ENCODE measurements around the gene NUDT13. TPM values are rescaled to one million over a fixed set of nuclear protein-coding genes. Genes with fewer than 3 reads are reported as not detected.
A peak's percentile ranks its signal among the peaks of the same experiment; 100 is the strongest.
"Not testable (repeated sequence)": the region's sequence is repeated elsewhere in the genome, so short reads cannot be mapped to it uniquely, and the experiment has no call there.

The NUDT13 gene
- polyA plus RNA-seq, 1 donor: 4.8 TPM

- peaks cover 5% of the 10 kb centered on the region for H3K36me3 ChIP-seq (ENCODE audit: control insufficient read depth, insufficient read depth, low read length)
- DNase-seq: no peak
- no peaks in the 10 kb centered on the region for H3K9me3 ChIP-seq (ENCODE audit: control insufficient read depth, low read depth, low read length)
- H3K27ac ChIP-seq (ENCODE audit: low read length): no peak overlapping the region
- H3K4me1 ChIP-seq (ENCODE audit: control insufficient read depth, insufficient read depth, low read length): peaks cover 10% of the 10 kb centered on the region
- no CpG with 5 or more reads among the region's 1 CpG for WGBS (ENCODE audit: insufficient coverage, low lambda C conversion rate)
- H3K27me3 ChIP-seq (ENCODE audit: control insufficient read depth, insufficient read depth, low read length): no peaks in the 10 kb centered on the region
- no peak overlapping the region for H3K4me3 ChIP-seq (ENCODE audit: low read length)
Observed at GRCh38 chr10:73099141-73099540, 11.1 kb upstream of the NUDT13 start.

DNA sequence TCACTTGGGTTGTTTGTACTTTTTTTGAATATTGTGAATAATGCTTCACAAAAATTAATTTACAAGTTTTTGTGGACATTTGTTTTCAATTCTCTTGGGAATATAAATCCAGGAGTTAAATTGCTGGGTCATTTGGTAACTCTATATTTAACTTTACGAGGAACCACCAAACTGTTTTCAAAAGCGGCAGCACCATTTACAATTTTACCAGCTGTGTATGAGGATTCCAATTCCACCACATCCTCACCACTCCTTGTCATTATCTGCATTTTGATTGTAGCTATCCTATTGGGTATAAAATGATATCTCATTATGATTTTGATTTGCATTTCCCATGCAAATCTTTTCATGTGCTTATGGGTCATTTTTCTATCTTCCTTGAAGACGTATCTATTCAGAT, 4.0 kb upstream of the NUDT13 start:
- WGBS (ENCODE audit: insufficient coverage, low lambda C conversion rate): 100% methylated on average over 1 of the region's 3 CpGs
- Histone ChIP-seq H3K4me3 (ENCODE audit: low read length) (no peak overlapping the region), H3K4me1 (ENCODE audit: control insufficient read depth, insufficient read depth, low read length) (no peaks in the 10 kb centered on the region), H3K9me3 (ENCODE audit: control insufficient read depth, low read depth, low read length) (no peaks in the 10 kb centered on the region), H3K27me3 (ENCODE audit: control insufficient read depth, insufficient read depth, low read length) (no peaks in the 10 kb centered on the region), H3K36me3 (ENCODE audit: control insufficient read depth, insufficient read depth, low read length) (no peaks in the 10 kb centered on the region), H3K27ac (ENCODE audit: low read length) (no peak overlapping the region)
- no peak for DNase-seq

DNA sequence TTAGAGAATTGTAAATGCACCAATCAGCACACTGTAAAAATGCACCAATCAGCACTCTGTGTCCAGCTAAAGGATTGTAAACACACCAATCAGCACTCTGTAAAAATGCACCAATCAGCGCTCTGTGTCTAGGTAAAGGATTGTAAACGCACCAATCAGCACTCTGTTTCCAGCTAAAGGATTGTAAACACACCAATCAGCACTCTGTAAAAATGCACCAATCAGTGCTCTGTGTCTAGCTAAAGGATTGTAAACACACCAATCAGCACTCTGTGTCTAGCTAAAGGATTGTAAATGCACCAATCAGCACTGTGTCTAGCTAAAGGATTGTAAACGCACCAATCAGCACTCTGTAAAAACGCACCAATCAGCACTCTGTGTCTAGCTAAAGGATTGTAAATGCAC, 1.0 kb upstream of the NUDT13 start:
- H3K27ac ChIP-seq (ENCODE audit: low read length); H3K36me3 ChIP-seq (ENCODE audit: control insufficient read depth, insufficient read depth, low read length); DNase-seq; H3K4me1 ChIP-seq (ENCODE audit: control insufficient read depth, insufficient read depth, low read length); H3K9me3 ChIP-seq (ENCODE audit: control insufficient read depth, low read depth, low read length); H3K27me3 ChIP-seq (ENCODE audit: control insufficient read depth, insufficient read depth, low read length); H3K4me3 ChIP-seq (ENCODE audit: low read length): not testable (repeated sequence)
- no CpG with 5 or more reads among the region's 4 CpGs for WGBS (ENCODE audit: insufficient coverage, low lambda C conversion rate)

- WGBS (ENCODE audit: insufficient coverage, low lambda C conversion rate): no CpG with 5 or more reads among the region's 13 CpGs
- peak overlapping the region; percentile 92 for H3K27ac ChIP-seq (ENCODE audit: low read length)
- not testable (repeated sequence) for H3K9me3 ChIP-seq (ENCODE audit: control insufficient read depth, low read depth, low read length); DNase-seq; H3K36me3 ChIP-seq (ENCODE audit: control insufficient read depth, insufficient read depth, low read length); H3K4me3 ChIP-seq (ENCODE audit: low read length); H3K4me1 ChIP-seq (ENCODE audit: control insufficient read depth, insufficient read depth, low read length); H3K27me3 ChIP-seq (ENCODE audit: control insufficient read depth, insufficient read depth, low read length)
Observed at GRCh38 chr10:73112032-73112431, 1.8 kb downstream of the NUDT13 start.

GRCh38 chr10:73113551-73113950, 3.3 kb downstream of the NUDT13 start:
- no peaks in the 10 kb centered on the region for H3K9me3 ChIP-seq (ENCODE audit: control insufficient read depth, low read depth, low read length)
- H3K4me3 ChIP-seq (ENCODE audit: low read length): no peak overlapping the region
- H3K27me3 ChIP-seq (ENCODE audit: control insufficient read depth, insufficient read depth, low read length): no peaks in the 10 kb centered on the region
- H3K27ac ChIP-seq (ENCODE audit: low read length): no peak overlapping the region
- H3K36me3 ChIP-seq (ENCODE audit: control insufficient read depth, insufficient read depth, low read length): peaks cover 3% of the 10 kb centered on the region
- no peak for DNase-seq
- WGBS (ENCODE audit: insufficient coverage, low lambda C conversion rate): no CpG with 5 or more reads among the region's 1 CpG
- H3K4me1 ChIP-seq (ENCODE audit: control insufficient read depth, insufficient read depth, low read length): no peaks in the 10 kb centered on the region

GRCh38 chr10:73116017-73116416, 5.8 kb downstream of the NUDT13 start:
- Histone ChIP-seq H3K9me3 (ENCODE audit: control insufficient read depth, low read depth, low read length) (no peaks in the 10 kb centered on the region), H3K27ac (ENCODE audit: low read length) (no peak overlapping the region), H3K4me3 (ENCODE audit: low read length) (no peak overlapping the region), H3K27me3 (ENCODE audit: control insufficient read depth, insufficient read depth, low read length) (no peaks in the 10 kb centered on the region), H3K36me3 (ENCODE audit: control insufficient read depth, insufficient read depth, low read length) (peaks cover 5% of the 10 kb centered on the region), H3K4me1 (ENCODE audit: control insufficient read depth, insufficient read depth, low read length) (no peaks in the 10 kb centered on the region)
- DNase-seq: no peak
- WGBS (ENCODE audit: insufficient coverage, low lambda C conversion rate): no CpG with 5 or more reads among the region's 1 CpG

GRCh38 chr10:73117976-73118743, 7.9 kb downstream of the NUDT13 start:
- Histone ChIP-seq H3K27ac (ENCODE audit: low read length) (no peak overlapping the region), H3K4me1 (ENCODE audit: control insufficient read depth, insufficient read depth, low read length) (no peaks in the 10 kb centered on the region), H3K27me3 (ENCODE audit: control insufficient read depth, insufficient read depth, low read length) (no peaks in the 10 kb centered on the region), H3K4me3 (ENCODE audit: low read length) (no peak overlapping the region), H3K36me3 (ENCODE audit: control insufficient read depth, insufficient read depth, low read length) (peaks cover 5% of the 10 kb centered on the region), H3K9me3 (ENCODE audit: control insufficient read depth, low read depth, low read length) (no peaks in the 10 kb centered on the region)
- WGBS (ENCODE audit: insufficient coverage, low lambda C conversion rate): 83% methylated on average over 2 of the region's 5 CpGs
- DNase-seq: no peak

- H3K27me3 ChIP-seq (ENCODE audit: control insufficient read depth, insufficient read depth, low read length): no peaks in the 10 kb centered on the region
Observed at GRCh38 chr10:73119457-73119856, 9.2 kb downstream of the NUDT13 start.

DNA sequence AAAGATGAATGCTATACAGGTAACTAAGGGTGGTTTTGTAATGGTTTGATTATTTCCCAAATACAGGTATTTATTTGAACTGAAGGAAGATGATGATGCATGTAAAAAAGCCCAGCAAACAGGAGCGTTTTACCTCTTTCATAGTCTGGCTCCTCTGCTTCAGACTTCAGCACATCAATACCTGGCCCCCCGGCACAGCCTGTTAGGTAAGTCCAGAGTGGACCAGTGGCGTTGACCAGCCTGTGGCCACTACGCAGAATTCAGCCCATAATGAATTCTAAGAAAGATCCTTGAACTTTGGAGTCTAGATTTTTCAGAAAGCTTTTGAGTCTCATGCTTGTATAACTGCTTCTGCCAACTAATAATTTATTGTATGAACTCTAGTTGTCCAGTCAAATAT, 9.7 kb downstream of the NUDT13 start:
- Histone ChIP-seq H3K36me3 (ENCODE audit: control insufficient read depth, insufficient read depth, low read length) (peaks cover 12% of the 10 kb centered on the region), H3K4me1 (ENCODE audit: control insufficient read depth, insufficient read depth, low read length) (no peaks in the 10 kb centered on the region), H3K4me3 (ENCODE audit: low read length) (no peak overlapping the region), H3K27me3 (ENCODE audit: control insufficient read depth, insufficient read depth, low read length) (no peaks in the 10 kb centered on the region), H3K27ac (ENCODE audit: low read length) (no peak overlapping the region), H3K9me3 (ENCODE audit: control insufficient read depth, low read depth, low read length) (no peaks in the 10 kb centered on the region)
- no peak for DNase-seq
- WGBS (ENCODE audit: insufficient coverage, low lambda C conversion rate): no CpG with 5 or more reads among the region's 4 CpGs

More at GRCh38 chr10:73119457-73119856, 9.2 kb downstream of the NUDT13 start:
- Histone ChIP-seq H3K4me1 (ENCODE audit: control insufficient read depth, insufficient read depth, low read length) (no peaks in the 10 kb centered on the region), H3K9me3 (ENCODE audit: control insufficient read depth, low read depth, low read length) (no peaks in the 10 kb centered on the region), H3K36me3 (ENCODE audit: control insufficient read depth, insufficient read depth, low read length) (peaks cover 12% of the 10 kb centered on the region), H3K4me3 (ENCODE audit: low read length) (no peak overlapping the region), H3K27ac (ENCODE audit: low read length) (no peak overlapping the region)
- no peak for DNase-seq
- WGBS (ENCODE audit: insufficient coverage, low lambda C conversion rate): no CpG with 5 or more reads among the region's 1 CpG

DNA sequence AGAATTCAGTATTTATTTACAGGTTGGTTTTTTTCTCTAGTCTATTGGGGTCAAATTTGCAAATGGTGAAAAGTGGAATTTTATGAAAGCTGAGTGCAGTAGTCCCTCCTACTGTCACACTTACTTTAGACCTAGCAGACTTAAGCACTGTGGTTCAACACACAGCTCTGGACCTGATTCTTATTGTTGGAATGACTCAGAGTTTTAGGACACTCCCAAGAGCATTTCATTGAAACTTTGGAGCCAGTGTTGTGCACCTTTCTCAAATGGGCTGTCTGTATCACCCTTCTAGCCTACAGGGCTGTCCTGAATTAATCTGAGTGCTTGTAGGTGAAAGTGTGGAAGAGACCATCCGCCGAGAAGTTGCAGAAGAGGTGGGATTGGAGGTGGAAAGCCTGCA, 16.1 kb downstream of the NUDT13 start:
- no peaks in the 10 kb centered on the region for H3K9me3 ChIP-seq (ENCODE audit: control insufficient read depth, low read depth, low read length)
- H3K4me1 ChIP-seq (ENCODE audit: control insufficient read depth, insufficient read depth, low read length): no peaks in the 10 kb centered on the region
- H3K27me3 ChIP-seq (ENCODE audit: control insufficient read depth, insufficient read depth, low read length): no peaks in the 10 kb centered on the region
- H3K36me3 ChIP-seq (ENCODE audit: control insufficient read depth, insufficient read depth, low read length): peaks cover 34% of the 10 kb centered on the region
- no peak overlapping the region for H3K4me3 ChIP-seq (ENCODE audit: low read length)
- no peak for DNase-seq
- no CpG with 5 or more reads among the region's 2 CpGs for WGBS (ENCODE audit: insufficient coverage, low lambda C conversion rate)
- no peak overlapping the region for H3K27ac ChIP-seq (ENCODE audit: low read length)

DNA sequence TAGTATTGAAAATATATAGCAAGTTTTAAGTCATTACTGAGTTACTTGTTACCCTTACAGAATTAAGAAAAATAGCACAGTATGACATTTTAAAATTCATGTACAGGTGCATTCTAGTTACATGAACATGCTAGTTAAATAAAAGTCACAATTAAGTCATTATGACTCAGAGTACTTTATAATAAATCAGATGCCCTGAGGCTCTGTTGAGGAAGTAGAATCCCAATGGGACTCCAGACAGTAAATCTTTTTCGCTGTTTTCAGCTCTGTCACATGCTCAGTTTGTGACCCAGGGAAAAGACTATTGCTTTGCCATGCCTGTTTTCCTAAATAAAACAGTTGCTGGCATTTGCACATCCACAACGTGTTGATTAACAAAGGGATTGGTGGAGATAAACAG, 21.0 kb downstream of the NUDT13 start:
- no peaks in the 10 kb centered on the region for H3K27me3 ChIP-seq (ENCODE audit: control insufficient read depth, insufficient read depth, low read length)
- no peaks in the 10 kb centered on the region for H3K9me3 ChIP-seq (ENCODE audit: control insufficient read depth, low read depth, low read length)
- H3K27ac ChIP-seq (ENCODE audit: low read length): no peak overlapping the region
- DNase-seq: no peak
- no peaks in the 10 kb centered on the region for H3K4me1 ChIP-seq (ENCODE audit: control insufficient read depth, insufficient read depth, low read length)
- WGBS (ENCODE audit: insufficient coverage, low lambda C conversion rate): no CpG with 5 or more reads among the region's 2 CpGs
- peaks cover 51% of the 10 kb centered on the region for H3K36me3 ChIP-seq (ENCODE audit: control insufficient read depth, insufficient read depth, low read length)
- H3K4me3 ChIP-seq (ENCODE audit: low read length): no peak overlapping the region
